HG02571 (cell line): ENCODE measurements around the gene SIPA1L3.

Experiments used
- ATAC-seq: cut with Tn5 transposase; IDR thresholded peaks from one replicate; pipeline ENCODE4 v1.9.1; 2021; ENCODE audit warnings: mild to moderate bottlenecking, moderate library complexity; ENCODE audit not compliant: unreplicated experiment

The SIPA1L3 gene

GRCh38 chr19:37941782-37942515 lies 34.9 kb downstream of the SIPA1L3 start:
- no peak for ATAC-seq

DNA sequence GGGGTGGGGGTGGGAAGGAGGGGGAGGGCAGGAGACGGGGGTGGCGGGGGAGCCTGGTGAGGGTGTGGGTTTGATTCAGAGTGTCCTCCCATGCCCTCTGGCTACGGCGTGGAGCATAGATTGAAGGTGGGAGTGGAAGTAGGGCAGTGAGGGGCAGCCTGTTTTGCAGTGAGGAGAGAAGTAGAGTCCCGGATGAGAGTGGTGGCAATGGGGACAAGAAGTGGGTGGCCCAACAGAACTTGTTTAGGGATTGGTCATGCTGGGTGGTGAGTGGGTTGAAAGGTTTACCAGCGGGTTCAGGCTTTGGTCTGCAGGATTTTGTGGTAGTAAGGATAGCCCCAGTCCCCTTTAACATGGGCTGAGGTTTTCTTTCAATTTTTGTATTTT lies 35.5 kb downstream of the SIPA1L3 start:
- no peak for ATAC-seq

DNA sequence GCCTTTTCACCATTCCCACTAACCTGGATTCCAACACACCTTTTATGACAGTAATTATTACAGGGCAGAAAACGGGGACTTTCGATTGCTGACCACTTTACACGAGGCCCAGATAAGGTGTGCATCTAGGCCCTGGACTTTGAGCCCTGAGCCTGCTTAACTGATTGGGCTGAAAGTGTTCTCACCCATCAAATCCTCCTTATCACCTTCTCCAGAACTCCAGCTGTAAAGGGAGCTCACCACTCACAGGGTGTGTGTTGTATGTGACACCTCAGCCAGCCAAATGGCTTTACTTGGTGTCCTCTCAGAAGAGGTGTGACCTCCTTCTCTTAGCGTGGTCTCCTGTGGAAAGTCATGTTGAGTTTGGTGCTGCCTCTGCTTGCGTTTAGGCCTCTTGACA lies 36.5 kb downstream of the SIPA1L3 start:
- no peak for ATAC-seq

DNA sequence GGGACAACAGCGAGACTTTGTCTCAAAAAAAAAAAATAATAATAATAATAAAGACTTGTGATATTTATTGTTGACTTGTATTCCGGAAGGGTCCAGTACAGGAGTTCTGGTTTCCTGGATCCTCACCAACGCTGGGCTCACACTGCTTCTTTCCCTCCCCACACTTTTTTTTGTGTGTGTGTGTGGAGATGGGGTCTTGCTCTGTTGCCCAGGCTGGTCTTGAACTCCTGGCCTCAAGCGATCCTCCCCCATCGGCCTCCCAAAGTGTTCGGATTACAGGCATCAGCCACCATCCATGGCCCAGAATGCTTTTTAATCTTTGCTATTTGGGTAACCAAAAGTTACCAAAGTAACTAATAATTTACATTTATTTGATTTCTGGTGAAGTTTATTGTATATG lies 39.1 kb downstream of the SIPA1L3 start:
- no peak for ATAC-seq

DNA sequence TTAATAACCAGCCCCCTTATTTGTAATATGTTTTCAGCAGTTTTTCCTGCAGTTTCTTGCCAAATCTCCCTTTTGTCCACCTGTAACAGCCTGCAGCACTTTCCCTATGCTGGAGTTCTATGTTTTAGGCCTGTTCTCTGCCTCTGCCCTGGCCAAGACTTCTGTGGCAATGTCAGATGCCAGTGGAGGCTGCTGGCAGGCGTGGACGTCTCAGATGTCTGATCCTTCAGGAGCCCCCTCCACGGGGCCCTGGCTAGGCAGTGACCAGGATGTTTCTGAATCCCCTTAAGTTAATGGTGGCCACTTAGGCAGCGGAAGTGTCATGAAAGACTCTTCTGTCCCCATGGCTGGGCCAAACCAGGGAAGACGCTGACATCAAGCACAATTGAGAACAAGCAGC lies 40.8 kb downstream of the SIPA1L3 start:
- ATAC-seq = no peak

DNA sequence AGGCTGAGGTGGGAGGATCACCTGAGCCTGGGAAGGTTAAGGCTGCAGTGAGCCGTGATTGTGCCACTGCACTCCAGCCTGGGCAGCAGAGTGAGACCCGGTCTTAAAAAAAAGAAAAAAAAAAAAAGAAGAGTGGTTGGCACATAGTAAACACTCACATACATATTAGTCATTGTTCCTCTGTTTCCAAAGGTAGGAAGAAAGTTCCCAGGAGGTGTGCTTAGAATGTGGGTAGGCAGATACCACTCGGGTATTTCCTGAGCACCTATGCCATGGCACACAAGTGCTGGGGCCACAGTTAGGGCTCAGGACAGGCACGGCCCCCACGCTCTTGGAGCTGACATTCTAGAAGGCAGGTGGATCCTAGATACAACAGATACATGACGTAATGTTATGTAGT lies 41.4 kb downstream of the SIPA1L3 start:
- ATAC-seq = no peak

DNA sequence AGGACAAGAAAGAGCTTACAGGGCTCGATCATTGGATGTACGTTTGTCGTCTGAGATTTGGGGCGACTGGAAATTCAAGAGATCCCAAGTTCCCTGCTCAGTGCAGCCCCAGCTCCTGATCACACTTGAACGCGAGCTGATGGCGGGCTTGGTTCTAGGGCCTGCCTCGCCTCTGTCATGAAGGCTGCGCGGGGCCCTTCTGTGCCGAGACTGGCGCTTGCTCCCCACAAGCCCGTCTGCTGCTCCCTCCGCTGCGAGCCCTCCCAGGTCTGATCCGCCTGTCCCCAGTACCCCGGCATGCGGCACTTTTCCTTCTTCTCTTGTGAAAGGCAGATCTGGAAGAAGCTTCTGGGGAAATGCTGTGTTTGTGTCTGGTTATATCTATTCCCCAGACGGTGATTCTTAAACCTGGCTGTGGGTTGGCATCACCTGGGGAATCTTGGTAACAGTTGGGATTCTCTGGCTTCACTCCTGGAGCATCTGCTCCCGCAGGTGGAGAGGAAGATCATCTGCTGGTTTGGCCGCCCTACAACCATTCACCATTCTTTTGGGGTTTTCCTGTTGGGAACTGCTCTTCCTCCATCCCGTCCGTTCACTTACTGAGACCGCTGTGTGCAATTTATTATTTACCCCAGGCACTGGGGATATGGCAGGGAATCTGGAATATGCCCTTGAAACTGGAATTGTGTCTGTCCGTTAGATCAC lies 43.6 kb downstream of the SIPA1L3 start:
- no peak for ATAC-seq

GRCh38 chr19:37951816-37952210 lies 44.8 kb downstream of the SIPA1L3 start:
- ATAC-seq = no peak

- no peak for ATAC-seq
Measured at GRCh38 chr19:37953171-37953917, 46.3 kb downstream of the SIPA1L3 start.

GRCh38 chr19:37953918-37954303 lies 46.9 kb downstream of the SIPA1L3 start:
- no peak for ATAC-seq

- no peak for ATAC-seq
Measured at GRCh38 chr19:37954421-37954874, 47.4 kb downstream of the SIPA1L3 start.

GRCh38 chr19:37955986-37956385 lies 49.0 kb downstream of the SIPA1L3 start:
- no peak for ATAC-seq

GRCh38 chr19:37957176-37957575 lies 50.2 kb downstream of the SIPA1L3 start:
- no peak for ATAC-seq

GRCh38 chr19:37959665-37960114 lies 52.7 kb downstream of the SIPA1L3 start:
- ATAC-seq = no peak

DNA sequence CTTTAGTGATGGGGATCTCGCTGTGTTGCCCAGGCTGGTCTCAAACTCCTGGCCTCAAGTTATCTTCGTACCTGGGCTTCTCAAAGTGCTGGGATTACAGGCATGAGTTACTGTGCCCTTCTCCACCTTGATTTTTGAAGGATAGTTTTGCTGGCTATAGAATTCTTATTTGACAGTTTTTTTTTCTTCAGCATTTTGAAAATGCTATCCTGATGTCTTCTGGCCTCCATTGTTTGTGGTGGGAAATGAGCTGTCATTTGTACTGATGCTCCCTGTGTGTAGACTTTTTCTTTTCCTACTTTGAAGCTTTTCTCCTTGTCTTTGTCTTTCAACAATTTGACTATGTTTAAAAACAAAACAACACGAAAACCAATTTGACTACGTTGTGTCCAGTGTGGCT lies 54.2 kb downstream of the SIPA1L3 start:
- no peak for ATAC-seq

GRCh38 chr19:37963190-37963936 lies 56.4 kb downstream of the SIPA1L3 start:
- no peak for ATAC-seq

DNA sequence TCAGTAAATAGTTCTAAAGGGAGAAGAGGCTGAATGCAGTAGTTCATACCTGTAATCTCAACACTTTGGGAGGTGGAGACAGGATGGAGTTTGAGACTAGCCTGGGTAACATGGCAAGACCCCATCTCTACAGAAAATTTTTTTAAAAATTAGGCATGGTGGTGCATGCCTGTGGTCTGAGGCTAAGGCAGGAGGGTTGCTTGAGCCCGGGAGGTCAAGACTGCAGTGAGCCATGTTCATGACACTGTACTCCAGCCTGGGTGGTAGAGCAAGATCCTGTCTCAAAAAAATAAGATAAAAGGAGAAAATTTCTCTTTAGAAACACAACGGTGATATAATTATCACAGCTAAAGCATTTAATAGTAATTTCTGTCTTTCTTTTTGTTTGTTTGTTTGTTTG lies 57.1 kb downstream of the SIPA1L3 start:
- ATAC-seq = no peak

DNA sequence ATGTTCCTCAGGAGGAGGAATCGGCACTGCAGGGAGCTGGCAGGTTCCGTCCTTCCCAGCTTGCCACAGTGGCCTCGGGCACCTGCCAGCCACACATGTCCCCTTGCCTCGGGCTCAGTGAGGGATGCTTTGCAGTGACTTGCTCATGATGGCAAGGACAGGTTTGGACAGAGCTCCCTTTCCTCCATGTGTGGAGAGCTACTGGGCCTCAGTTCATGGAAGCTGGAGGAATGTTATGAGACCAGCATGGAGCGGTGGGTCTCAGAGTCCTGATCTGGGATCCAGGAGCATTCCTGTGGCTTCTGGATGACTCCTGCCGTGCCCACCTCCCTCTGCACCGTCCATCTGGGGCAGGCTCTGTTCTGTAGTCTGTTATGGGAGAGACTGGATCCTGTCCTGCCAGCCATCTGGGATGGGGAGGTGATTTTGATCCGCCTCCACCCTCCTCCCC lies 59.2 kb downstream of the SIPA1L3 start:
- no peak for ATAC-seq

- ATAC-seq = no peak
Measured at GRCh38 chr19:37966662-37967231, 59.7 kb downstream of the SIPA1L3 start.

- ATAC-seq = no peak
Measured at GRCh38 chr19:37969695-37970094, 62.7 kb downstream of the SIPA1L3 start.

DNA sequence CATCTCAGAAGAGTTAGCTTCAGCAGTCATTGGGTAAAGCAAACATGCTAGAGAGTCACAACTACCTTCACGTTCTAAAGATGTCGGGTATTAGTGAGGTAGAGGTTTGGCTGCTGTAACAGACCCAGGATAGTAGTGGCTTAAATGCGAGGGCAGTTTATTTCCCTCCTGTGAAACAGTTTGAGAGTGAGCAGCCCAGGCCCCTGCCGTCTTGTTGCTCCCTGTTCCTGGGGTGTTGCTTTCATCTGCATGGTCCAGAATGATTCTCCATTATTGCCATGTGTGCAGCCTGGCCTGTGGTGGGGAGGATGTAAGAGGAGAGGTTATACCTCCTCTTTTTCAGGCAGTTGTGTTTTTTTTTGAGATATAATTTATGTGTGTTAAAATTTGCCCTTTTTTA lies 63.7 kb downstream of the SIPA1L3 start:
- ATAC-seq = no peak
